K562 (cell line): Measurements from ENCODE around the gene SLC37A3. TPM values are rescaled to one million over a fixed set of nuclear protein-coding genes. Genes with fewer than 3 reads are reported as not detected.

Experiments used
- HMG20A ChIP-seq: fragments of 450-650 bp; formaldehyde crosslinking; conservative IDR thresholded peaks from 2 replicates; pipeline ENCODE4 v1.4.0; 2020; ENCODE audit warnings: mild to moderate bottlenecking, mixed read lengths
- MTA1 ChIP-seq: fragments of 450-650 bp; IDR thresholded peaks from 2 replicates; pipeline ENCODE4 v1.6.1; 2017; ENCODE audit warnings: borderline replicate concordance
- MYBL2 ChIP-seq, 2 experiments: fragments of 450-650 bp in 1 of 2; sonication (generic) in 1 of 2; formaldehyde crosslinking in 1 of 2; IDR thresholded peaks; 2 replicates each; pipeline versions ENCODE4 v1.6.1 to v1.8.1; 2017 to 2022; ENCODE audit warnings: borderline replicate concordance in 1 of 2, inconsistent platforms in 1 of 2, low read depth in 1 of 2, mild to moderate bottlenecking in 1 of 2, missing genetic modification reagents in 1 of 2, moderate library complexity in 1 of 2
- RAD21 ChIP-seq, 2 experiments: fragments of 250-450 bp in 1 of 2; fragments of 450-650 bp in 1 of 2; sonication (Bioruptor Pico) in 1 of 2; formaldehyde crosslinking in 1 of 2; IDR thresholded peaks in 1 of 2; conservative IDR thresholded peaks in 1 of 2; 2 replicates each; pipeline versions ENCODE4 v1.4.0 to v1.8.0; 2020 to 2022; ENCODE audit warnings: mild to moderate bottlenecking in 2 of 2, moderate library complexity in 1 of 2
- TOE1 ChIP-seq, 2 experiments: fragments of 450-650 bp in 1 of 2; sonication (generic) in 1 of 2; formaldehyde crosslinking in 1 of 2; IDR thresholded peaks; 2 replicates each; pipeline versions ENCODE4 v1.7.1 to v1.8.0; 2016 to 2022; ENCODE audit warnings: borderline replicate concordance in 2 of 2, mild to moderate bottlenecking in 2 of 2, antibody characterized with exemption in 1 of 2, inconsistent platforms in 1 of 2, low read depth in 1 of 2, missing genetic modification reagents in 1 of 2, moderate library complexity in 1 of 2
- ZC3H11A ChIP-seq: IDR thresholded peaks from 2 replicates; pipeline ENCODE4 v1.6.1; 2012; ENCODE audit warnings: low read depth, low read length, improper control_type of control experiment
- ZEB2 ChIP-seq: fragments of 450-650 bp; IDR thresholded peaks from 2 replicates; pipeline ENCODE4 v1.6.1; 2016
- ZNF24 ChIP-seq: fragments of 450-650 bp; IDR thresholded peaks from 2 replicates; pipeline ENCODE4 v1.6.1; 2016
- ZNF584 ChIP-seq: fragments of 200-800 bp; sonication (Bioruptor generic); IDR thresholded peaks from 2 replicates; pipeline ENCODE4 v1.6.1; 2016; ENCODE audit warnings: low read depth, mild to moderate bottlenecking, missing genetic modification characterization, missing compliant biosample characterization
- polyA plus RNA-seq, 8 experiments: library from polyadenylated mRNA; depleted of rRNA in 4 of 8; stranded (reverse) in 5 of 8; unstranded in 3 of 8; fragments of >200 nt; fragmentation: Nextera tagmentation in 2 of 8; fragmentation: Illumina TruSeq in 1 of 8; extraction: Ambion mirVana in 2 of 8; extraction: Trizol in 1 of 8; gene quantifications; 2 replicates each; pipeline versions ENCODE4 v1.2.1 to v1.2.3, GENCODE V29; 2011 to 2014; ENCODE audit warnings: inconsistent platforms in 1 of 8, missing spikeins in 1 of 8
- total RNA-seq, 7 experiments: library from RNA; depleted of rRNA in 6 of 7; stranded (reverse); fragments of >200 nt in 6 of 7; fragmentation: Illumina TruSeq in 2 of 7; extraction: Trizol in 2 of 7; gene quantifications; 2 replicates each; pipeline versions ENCODE4 v1.2.1 to v1.2.3, GENCODE V29; 2011 to 2021; ENCODE audit warnings: low replicate concordance in 1 of 7
- TF ChIP-seq, protein P1 (sequence below): sonication (generic); IDR thresholded peaks from 2 replicates; pipeline ENCODE4 v1.6.1; 2016
- TF ChIP-seq, protein P2 (sequence below), 2 experiments: fragments of 250-450 bp in 1 of 2; fragments of 450-650 bp in 1 of 2; sonication (Bioruptor Pico) in 1 of 2; IDR thresholded peaks; 2 replicates each; pipeline versions ENCODE4 v1.6.1 to v1.8.0; 2016 to 2021; ENCODE audit warnings: mild to moderate bottlenecking in 2 of 2, moderate library complexity in 2 of 2, missing compliant biosample characterization in 1 of 2, missing genetic modification characterization in 1 of 2
- TF ChIP-seq, protein P3 (sequence below): fragments of 450-650 bp; IDR thresholded peaks from 2 replicates; pipeline ENCODE4 v1.6.1; 2016; ENCODE audit warnings: low read depth
- TF ChIP-seq, protein P4 (sequence below): fragments of 450-650 bp; IDR thresholded peaks from one replicate; pipeline ENCODE4 v1.6.1; 2018; ENCODE audit warnings: mild to moderate bottlenecking, moderate library complexity; ENCODE audit not compliant: partially characterized antibody

SLC37A3 gene
- total and polyA plus RNA-seq, 9 of the 15 experiments (the other 6 are each of a cell fraction or from before 2014, with no cell fraction given): 11.7 to 59.1 (median 26.8) TPM

DNA sequence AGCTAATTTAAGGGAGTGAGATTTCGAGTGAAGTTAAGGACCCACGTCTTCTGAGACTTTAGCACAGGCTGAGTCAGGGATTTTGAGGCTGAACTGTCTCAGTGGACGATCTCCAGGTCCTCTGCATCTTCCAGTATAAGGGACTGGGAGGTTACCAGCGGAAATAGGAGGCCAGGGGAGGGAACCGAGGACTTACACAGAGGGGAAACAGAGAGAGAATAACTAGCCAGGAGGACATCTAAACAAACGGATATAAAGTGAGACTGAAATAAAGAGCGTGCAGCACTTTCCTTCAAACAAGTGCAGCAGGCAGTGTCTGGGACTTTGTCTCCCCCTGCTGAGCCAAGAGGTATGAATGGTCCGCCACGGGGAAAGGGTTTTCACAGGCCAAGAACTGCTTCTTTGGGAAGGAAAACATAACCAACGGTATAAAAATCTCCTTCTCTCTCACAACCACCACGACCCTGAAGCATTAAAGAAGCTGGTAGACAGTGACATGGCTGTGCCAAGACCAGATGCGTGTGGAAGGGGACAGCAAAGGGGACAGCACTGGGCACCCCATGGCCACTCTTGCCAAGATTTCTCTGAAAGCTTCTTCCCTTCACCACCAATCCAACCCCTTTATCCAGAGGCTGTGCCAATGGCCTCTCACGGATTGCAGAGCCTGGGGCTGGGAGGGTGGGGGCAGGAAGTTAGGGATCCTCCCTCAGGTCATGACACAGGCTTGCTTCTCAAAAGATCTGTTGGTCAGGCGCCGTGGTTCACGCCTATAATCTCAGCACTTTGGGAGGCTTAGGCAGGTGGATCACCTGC is 72.0 kb downstream of the SLC37A3 start (continued):
- TF ChIP-seq, protein P1, sequence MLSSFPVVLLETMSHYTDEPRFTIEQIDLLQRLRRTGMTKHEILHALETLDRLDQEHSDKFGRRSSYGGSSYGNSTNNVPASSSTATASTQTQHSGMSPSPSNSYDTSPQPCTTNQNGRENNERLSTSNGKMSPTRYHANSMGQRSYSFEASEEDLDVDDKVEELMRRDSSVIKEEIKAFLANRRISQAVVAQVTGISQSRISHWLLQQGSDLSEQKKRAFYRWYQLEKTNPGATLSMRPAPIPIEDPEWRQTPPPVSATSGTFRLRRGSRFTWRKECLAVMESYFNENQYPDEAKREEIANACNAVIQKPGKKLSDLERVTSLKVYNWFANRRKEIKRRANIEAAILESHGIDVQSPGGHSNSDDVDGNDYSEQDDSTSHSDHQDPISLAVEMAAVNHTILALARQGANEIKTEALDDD: 0 out of 2 replicates have a peak, but pooled peaks have one; percentile 11
- TF ChIP-seq, protein P2, sequence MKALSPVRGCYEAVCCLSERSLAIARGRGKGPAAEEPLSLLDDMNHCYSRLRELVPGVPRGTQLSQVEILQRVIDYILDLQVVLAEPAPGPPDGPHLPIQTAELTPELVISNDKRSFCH (CRISPR knock-in tag; IDR thresholded peaks at IDR 0.05): no peak
- TF ChIP-seq, protein P2 (tag; IDR thresholded peaks at IDR 0.05): peak; percentile 24; the same call in 1 of the 2 replicates
- TF ChIP-seq RAD21 (CRISPR knock-in tag; conservative IDR thresholded peaks at IDR 0.05 in 1 of 2, IDR thresholded peaks at IDR 0.05 in 1 of 2): peak; percentile 97 to 99
- TF ChIP-seq ZC3H11A: no peak
- TF ChIP-seq, protein P3, sequence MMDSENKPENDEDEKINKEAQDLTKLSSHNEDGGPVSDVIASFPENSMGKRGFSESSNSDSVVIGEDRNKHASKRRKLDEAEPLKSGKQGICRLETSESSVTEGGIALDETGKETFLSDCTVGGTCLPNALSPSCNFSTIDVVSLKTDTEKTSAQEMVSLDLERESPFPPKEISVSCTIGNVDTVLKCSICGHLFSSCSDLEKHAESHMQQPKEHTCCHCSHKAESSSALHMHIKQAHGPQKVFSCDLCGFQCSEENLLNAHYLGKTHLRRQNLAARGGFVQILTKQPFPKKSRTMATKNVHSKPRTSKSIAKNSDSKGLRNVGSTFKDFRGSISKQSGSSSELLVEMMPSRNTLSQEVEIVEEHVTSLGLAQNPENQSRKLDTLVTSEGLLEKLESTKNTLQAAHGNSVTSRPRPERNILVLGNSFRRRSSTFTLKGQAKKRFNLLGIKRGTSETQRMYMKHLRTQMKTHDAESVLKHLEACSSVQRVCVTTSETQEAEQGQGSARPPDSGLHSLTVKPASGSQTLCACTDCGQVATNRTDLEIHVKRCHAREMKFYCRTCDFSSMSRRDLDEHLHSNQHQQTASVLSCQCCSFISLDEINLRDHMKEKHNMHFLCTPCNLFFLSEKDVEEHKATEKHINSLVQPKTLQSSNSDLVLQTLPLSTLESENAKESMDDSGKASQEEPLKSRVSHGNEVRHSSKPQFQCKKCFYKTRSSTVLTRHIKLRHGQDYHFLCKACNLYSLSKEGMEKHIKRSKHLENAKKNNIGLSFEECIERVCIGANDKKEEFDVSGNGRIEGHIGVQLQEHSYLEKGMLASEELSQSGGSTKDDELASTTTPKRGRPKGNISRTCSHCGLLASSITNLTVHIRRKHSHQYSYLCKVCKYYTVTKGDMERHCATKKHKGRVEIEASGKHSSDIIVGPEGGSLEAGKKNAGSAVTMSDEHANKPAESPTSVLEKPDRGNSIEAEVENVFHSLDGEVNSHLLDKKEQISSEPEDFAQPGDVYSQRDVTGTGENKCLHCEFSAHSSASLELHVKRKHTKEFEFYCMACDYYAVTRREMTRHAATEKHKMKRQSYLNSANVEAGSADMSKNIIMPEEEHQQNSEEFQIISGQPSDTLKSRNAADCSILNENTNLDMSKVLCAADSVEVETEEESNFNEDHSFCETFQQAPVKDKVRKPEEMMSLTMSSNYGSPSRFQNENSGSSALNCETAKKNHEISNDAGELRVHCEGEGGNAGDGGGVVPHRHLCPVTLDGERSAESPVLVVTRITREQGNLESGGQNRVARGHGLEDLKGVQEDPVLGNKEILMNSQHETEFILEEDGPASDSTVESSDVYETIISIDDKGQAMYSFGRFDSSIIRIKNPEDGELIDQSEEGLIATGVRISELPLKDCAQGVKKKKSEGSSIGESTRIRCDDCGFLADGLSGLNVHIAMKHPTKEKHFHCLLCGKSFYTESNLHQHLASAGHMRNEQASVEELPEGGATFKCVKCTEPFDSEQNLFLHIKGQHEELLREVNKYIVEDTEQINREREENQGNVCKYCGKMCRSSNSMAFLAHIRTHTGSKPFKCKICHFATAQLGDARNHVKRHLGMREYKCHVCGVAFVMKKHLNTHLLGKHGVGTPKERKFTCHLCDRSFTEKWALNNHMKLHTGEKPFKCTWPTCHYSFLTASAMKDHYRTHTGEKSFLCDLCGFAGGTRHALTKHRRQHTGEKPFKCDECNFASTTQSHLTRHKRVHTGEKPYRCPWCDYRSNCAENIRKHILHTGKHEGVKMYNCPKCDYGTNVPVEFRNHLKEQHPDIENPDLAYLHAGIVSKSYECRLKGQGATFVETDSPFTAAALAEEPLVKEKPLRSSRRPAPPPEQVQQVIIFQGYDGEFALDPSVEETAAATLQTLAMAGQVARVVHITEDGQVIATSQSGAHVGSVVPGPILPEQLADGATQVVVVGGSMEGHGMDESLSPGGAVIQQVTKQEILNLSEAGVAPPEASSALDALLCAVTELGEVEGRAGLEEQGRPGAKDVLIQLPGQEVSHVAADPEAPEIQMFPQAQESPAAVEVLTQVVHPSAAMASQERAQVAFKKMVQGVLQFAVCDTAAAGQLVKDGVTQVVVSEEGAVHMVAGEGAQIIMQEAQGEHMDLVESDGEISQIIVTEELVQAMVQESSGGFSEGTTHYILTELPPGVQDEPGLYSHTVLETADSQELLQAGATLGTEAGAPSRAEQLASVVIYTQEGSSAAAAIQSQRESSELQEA: no peak
- TF ChIP-seq MTA1: no peak
- no peak for TF ChIP-seq HMG20A
- TF ChIP-seq ZEB2: peak; percentile 48; the same call in 1 of the 2 replicates
- TF ChIP-seq, protein P4, sequence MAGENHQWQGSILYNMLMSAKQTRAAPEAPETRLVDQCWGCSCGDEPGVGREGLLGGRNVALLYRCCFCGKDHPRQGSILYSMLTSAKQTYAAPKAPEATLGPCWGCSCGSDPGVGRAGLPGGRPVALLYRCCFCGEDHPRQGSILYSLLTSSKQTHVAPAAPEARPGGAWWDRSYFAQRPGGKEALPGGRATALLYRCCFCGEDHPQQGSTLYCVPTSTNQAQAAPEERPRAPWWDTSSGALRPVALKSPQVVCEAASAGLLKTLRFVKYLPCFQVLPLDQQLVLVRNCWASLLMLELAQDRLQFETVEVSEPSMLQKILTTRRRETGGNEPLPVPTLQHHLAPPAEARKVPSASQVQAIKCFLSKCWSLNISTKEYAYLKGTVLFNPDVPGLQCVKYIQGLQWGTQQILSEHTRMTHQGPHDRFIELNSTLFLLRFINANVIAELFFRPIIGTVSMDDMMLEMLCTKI: no peak
- no peak for TF ChIP-seq MYBL2 (IDR thresholded peaks at IDR 0.05; ENCODE audit: low read depth)
- no peak for TF ChIP-seq MYBL2 (CRISPR knock-in tag; IDR thresholded peaks at IDR 0.05; ENCODE audit: borderline replicate concordance)
- peak; percentile 54; the same call in 1 of the 2 replicates for TF ChIP-seq ZNF24
- TF ChIP-seq TOE1 (IDR thresholded peaks at IDR 0.05; ENCODE audit: borderline replicate concordance): peak; percentile 69; the same call in 1 of the 2 replicates
- no peak for TF ChIP-seq TOE1 (CRISPR knock-in tag; IDR thresholded peaks at IDR 0.05; ENCODE audit: borderline replicate concordance, low read depth)
- TF ChIP-seq ZNF584 (CRISPR knock-in tag): no peak
